ENCODE measurements around the gene TSPAN1.

GRCh38 chr1:46153228-46153627, 21.7 kb upstream of the TSPAN1 start:
- TF ChIP-seq POLR2AphosphoS5 (IDR thresholded peaks at IDR 0.05; ENCODE audit: low read length) (no peak), NFYA (IDR thresholded peaks at IDR 0.05; ENCODE audit: borderline replicate concordance, low read depth, low read length) (no peak), USF1 (IDR thresholded peaks at IDR 0.05; ENCODE audit: borderline replicate concordance, extremely low read length, insufficient read depth, low read depth, low read length) (no peak), MAX (IDR thresholded peaks at IDR 0.05; ENCODE audit: low read depth, low read length) (no peak), POLR2A (IDR thresholded peaks at IDR 0.05; ENCODE audit: low read depth, low read length) (no peak), ZBTB11 (CRISPR knock-in tag; IDR thresholded peaks at IDR 0.05) (no peak), JUND (IDR thresholded peaks at IDR 0.05; ENCODE audit: low read depth, low read length) (no peak), POU2F2 (IDR thresholded peaks at IDR 0.05; ENCODE audit: borderline replicate concordance, low read depth, low read length) (no peak), ZNF217 (IDR thresholded peaks at IDR 0.05) (no peak), KAT2A (conservative IDR thresholded peaks at IDR 0.05; ENCODE audit: control insufficient read depth, low read depth, low read length) (no peak), EP300 (IDR thresholded peaks at IDR 0.05; ENCODE audit: borderline replicate concordance in 1 of 2, control insufficient read depth in 1 of 2, low read depth in 2 of 2, low read length in 2 of 2) (no peak)
